ENCODE measurements around the gene CCDC91. TPM values are rescaled to one million over a fixed set of nuclear protein-coding genes. Genes with fewer than 3 reads are reported as not detected.
"Not testable (repeated sequence)": the region's sequence is repeated elsewhere in the genome, so short reads cannot be mapped to it uniquely, and the experiment has no call there.

Gene CCDC91
- total and polyA plus RNA-seq, 2 of the 4 experiments (the other 2 are of a cell fraction), result 8.6 to 14.7 TPM

DNA sequence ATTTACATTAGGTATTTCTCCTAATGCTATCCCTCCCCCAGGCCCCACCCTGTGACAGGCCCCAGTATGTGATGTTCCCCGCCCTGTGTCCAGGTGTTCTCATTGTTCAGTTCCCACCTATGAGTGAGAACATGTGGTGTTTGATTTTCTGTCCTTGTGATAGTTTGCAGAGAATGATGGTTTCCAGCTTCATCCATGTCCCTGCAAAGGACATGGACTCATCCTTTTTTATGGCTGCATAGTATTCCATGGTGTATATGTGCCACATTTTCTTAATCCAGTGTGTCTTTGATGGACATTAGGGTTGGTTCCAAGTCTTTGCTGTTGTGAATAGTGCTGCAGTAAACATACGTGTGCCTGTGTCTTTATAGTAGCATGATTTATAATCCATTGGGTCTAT lies 139.5 kb downstream of the CCDC91 start:
- H3K23ac ChIP-seq (ENCODE audit: low read depth, low read length); H4K20me1 ChIP-seq (ENCODE audit: insufficient read depth, low read length); H3K27ac ChIP-seq (ENCODE audit: insufficient read depth, low read length); H3K4ac ChIP-seq (ENCODE audit: low read depth, low read length); DNase-seq; H3K9me1 ChIP-seq (ENCODE audit: insufficient read depth, low read length); H3K14ac ChIP-seq (replicated peaks; ENCODE audit: low read depth, low read length); dilution Hi-C loops (cut with HindIII; ENCODE audit: low sequenced_read_pairs, unreplicated experiment); H2AFZ ChIP-seq (replicated peaks; ENCODE audit: low read length, poor library complexity); H3K18ac ChIP-seq (ENCODE audit: low read depth, low read length); in situ Hi-C loops (cut with MboI; ENCODE audit: low sequenced_read_pairs); H3K4me1 ChIP-seq (ENCODE audit: control insufficient read depth, insufficient read depth, low read length); H3K27me3 ChIP-seq (ENCODE audit: control insufficient read depth, insufficient read depth, low read length); H3K36me3 ChIP-seq (ENCODE audit: control insufficient read depth, insufficient read depth, low read length); BruUV-seq (replicated peaks); H4K8ac ChIP-seq (ENCODE audit: low read depth in 2 of 2, low read length in 2 of 2); H2BK5ac ChIP-seq (ENCODE audit: low read depth, low read length, poor library complexity, severe bottlenecking); H4K91ac ChIP-seq (ENCODE audit: insufficient read depth, low read depth, low read length); CTCF ChIA-PET; H3K4me2 ChIP-seq (ENCODE audit: low read depth, low read length); POLR2A ChIA-PET (ENCODE audit: unreplicated experiment); H2BK120ac ChIP-seq (ENCODE audit: low read depth, low read length); ATAC-seq (ENCODE audit: low read depth); H3K79me1 ChIP-seq (ENCODE audit: low read depth in 1 of 2, low read length in 2 of 2); H3K4me3 ChIP-seq (ENCODE audit: insufficient read depth, low read depth, low read length); H3K56ac ChIP-seq (ENCODE audit: extremely low read depth, insufficient read depth, low read length); H4K5ac ChIP-seq (ENCODE audit: low read depth, low read length); H2AK9ac ChIP-seq (replicated peaks; ENCODE audit: low read depth, low read length, poor library complexity); H3K9me3 ChIP-seq (ENCODE audit: control insufficient read depth, insufficient read depth, low read length); H3K9ac ChIP-seq (ENCODE audit: low read depth, low read length); H2AK5ac ChIP-seq (ENCODE audit: low read depth, low read length); H2BK20ac ChIP-seq (ENCODE audit: low read depth, low read length); H2BK15ac ChIP-seq (ENCODE audit: low read depth, low read length): not testable (repeated sequence)
- no CpG with 5 or more reads among the region's 2 CpGs for WGBS, 2 experiments (ENCODE audit: extremely low coverage in 2 of 2, insufficient read length in 1 of 2)
- intact Hi-C loops (cut with micrococcal nuclease), result loop anchor here (5.0 kb wide), 1 partner anchor 53 kb away; no protein-coding TSS in a partner anchor

DNA sequence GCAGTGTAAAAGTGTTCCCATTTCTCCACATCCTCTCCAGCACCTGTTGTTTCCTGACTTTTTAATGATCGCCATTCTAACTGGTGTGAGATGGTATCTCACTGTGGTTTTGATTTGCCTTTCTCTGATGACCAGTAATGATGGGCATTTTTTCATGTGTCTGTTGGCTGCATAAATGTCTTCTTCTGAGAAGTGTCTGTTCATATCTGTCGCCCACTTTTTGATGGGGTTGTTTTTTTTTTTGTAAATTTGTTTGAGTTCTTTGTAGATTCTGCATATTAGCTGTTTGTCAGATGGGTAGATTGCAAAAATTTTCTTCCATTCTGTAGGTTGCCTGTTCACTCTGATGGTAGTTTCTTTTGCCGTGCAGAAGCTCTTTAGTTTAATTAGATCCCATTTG lies 140.0 kb downstream of the CCDC91 start:
- POLR2A ChIA-PET (ENCODE audit: unreplicated experiment), result not testable (repeated sequence)
- WGBS, 2 experiments (ENCODE audit: extremely low coverage in 2 of 2, insufficient read length in 1 of 2), result no CpG with 5 or more reads among the region's 3 CpGs
- intact Hi-C loops (cut with micrococcal nuclease), result loop anchor here (5.0 kb wide), 1 partner anchor 52 kb away; no protein-coding TSS in a partner anchor

More for the DNA sequence above, 140.0 kb downstream of the CCDC91 start:
- dilution Hi-C loops (cut with HindIII; ENCODE audit: low sequenced_read_pairs, unreplicated experiment); H4K8ac ChIP-seq (ENCODE audit: low read depth in 2 of 2, low read length in 2 of 2); ATAC-seq (ENCODE audit: low read depth); H3K27ac ChIP-seq (ENCODE audit: insufficient read depth, low read length); H4K20me1 ChIP-seq (ENCODE audit: insufficient read depth, low read length); H3K18ac ChIP-seq (ENCODE audit: low read depth, low read length); H3K4me2 ChIP-seq (ENCODE audit: low read depth, low read length); H3K4me3 ChIP-seq (ENCODE audit: insufficient read depth, low read depth, low read length); H3K23ac ChIP-seq (ENCODE audit: low read depth, low read length); H2BK20ac ChIP-seq (ENCODE audit: low read depth, low read length); H3K14ac ChIP-seq (replicated peaks; ENCODE audit: low read depth, low read length); H3K36me3 ChIP-seq (ENCODE audit: control insufficient read depth, insufficient read depth, low read length); BruUV-seq (replicated peaks); H2BK15ac ChIP-seq (ENCODE audit: low read depth, low read length); H3K9me1 ChIP-seq (ENCODE audit: insufficient read depth, low read length); H2BK5ac ChIP-seq (ENCODE audit: low read depth, low read length, poor library complexity, severe bottlenecking); H3K9me3 ChIP-seq (ENCODE audit: control insufficient read depth, insufficient read depth, low read length); H4K91ac ChIP-seq (ENCODE audit: insufficient read depth, low read depth, low read length); H3K4me1 ChIP-seq (ENCODE audit: control insufficient read depth, insufficient read depth, low read length); in situ Hi-C loops (cut with MboI; ENCODE audit: low sequenced_read_pairs); H4K5ac ChIP-seq (ENCODE audit: low read depth, low read length); DNase-seq; H3K79me1 ChIP-seq (ENCODE audit: low read depth in 1 of 2, low read length in 2 of 2); CTCF ChIA-PET; H3K56ac ChIP-seq (ENCODE audit: extremely low read depth, insufficient read depth, low read length); H3K4ac ChIP-seq (ENCODE audit: low read depth, low read length); H3K9ac ChIP-seq (ENCODE audit: low read depth, low read length); H2AFZ ChIP-seq (replicated peaks; ENCODE audit: low read length, poor library complexity); H2AK9ac ChIP-seq (replicated peaks; ENCODE audit: low read depth, low read length, poor library complexity); H2AK5ac ChIP-seq (ENCODE audit: low read depth, low read length); H3K27me3 ChIP-seq (ENCODE audit: control insufficient read depth, insufficient read depth, low read length); H2BK120ac ChIP-seq (ENCODE audit: low read depth, low read length): not testable (repeated sequence)

All from IMR-90 (cell line).